SK-N-SH (cell line): ENCODE data around the gene BABAM2. TPM values are rescaled to one million over a fixed set of nuclear protein-coding genes. Genes with fewer than 3 reads are reported as not detected.

ENCODE experiments used
- CTCF ChIA-PET: fragments of 300-600, 350-600 bp; formaldehyde crosslinking; extraction: SDS; loops from one replicate; lab custom pipeline; 2021; lab: Yijun Ruan, JAX
- POLR2A ChIA-PET: fragments of 350-600 bp; sonication (Branson Sonifier 250); formaldehyde crosslinking; extraction: SDS; loops from one replicate; lab custom pipeline; 2020; ENCODE audit warnings: antibody characterized with exemption, inconsistent platforms; lab: Yijun Ruan, JAX
- DNase-seq: peaks from one replicate; pipeline ENCODE4 v3.0.0; 2012
- H2AFZ ChIP-seq: fragments of 200-600 bp; sonication (generic); 2 replicates; pipeline ENCODE4 v1.8.1; 2016; ENCODE audit warnings: antibody characterized with exemption, mild to moderate bottlenecking, low read depth
- H3F3A ChIP-seq: fragments of 200-600 bp; sonication (generic); replicated peaks from 2 replicates; pipeline ENCODE3; 2016; ENCODE audit warnings: antibody characterized with exemption, mild to moderate bottlenecking; ENCODE audit not compliant: insufficient read depth
- H3K27ac ChIP-seq, 2 experiments: fragments of 200-500 bp in 1 of 2; fragments of 200-600 bp in 1 of 2; sonication (Bioruptor generic) in 1 of 2; sonication (generic), shearing (Covaris generic) in 1 of 2; 2 replicates each; pipeline versions ENCODE4 v1.5.1 to v1.6.1; 2014 to 2016; ENCODE audit warnings: low read depth in 2 of 2, inconsistent platforms in 1 of 2, low read length in 1 of 2, mild to moderate bottlenecking in 1 of 2, mixed read lengths in 1 of 2
- H3K27me3 ChIP-seq: fragments of 200-600 bp; sonication (generic), shearing (Covaris generic); 2 replicates; pipeline ENCODE4 v1.6.1; 2016; ENCODE audit warnings: mixed run types; ENCODE audit not compliant: insufficient read depth
- H3K36me3 ChIP-seq, 2 experiments: fragments of 200-500 bp in 1 of 2; fragments of 200-600 bp in 1 of 2; sonication (Bioruptor generic) in 1 of 2; sonication (generic) in 1 of 2; replicated peaks in 1 of 2; 2 replicates each; pipeline versions ENCODE3 to v1.5.1; 2014 to 2016; ENCODE audit warnings: low read length in 1 of 2, mild to moderate bottlenecking in 1 of 2; ENCODE audit not compliant: insufficient read depth in 2 of 2, control insufficient read depth in 1 of 2
- H3K4me1 ChIP-seq, 2 experiments: fragments of 200-500 bp in 1 of 2; fragments of 200-600 bp in 1 of 2; sonication (Bioruptor generic) in 1 of 2; sonication (generic), shearing (Covaris generic) in 1 of 2; 2 replicates each; pipeline versions ENCODE4 v1.5.1 to v1.6.1; 2014 to 2016; ENCODE audit warnings: low read depth in 1 of 2, low read length in 1 of 2, mixed run types in 1 of 2; ENCODE audit not compliant: insufficient read depth in 2 of 2, control insufficient read depth in 1 of 2
- H3K4me2 ChIP-seq: fragments of 200-600 bp; sonication (generic), shearing (Covaris generic); 2 replicates; pipeline ENCODE4 v1.6.1; 2017; ENCODE audit warnings: mixed run types
- H3K4me3 ChIP-seq, 2 experiments: fragments of 200-500 bp in 1 of 2; fragments of 200-600 bp in 1 of 2; sonication (Bioruptor generic) in 1 of 2; sonication (generic), shearing (Covaris generic) in 1 of 2; 2 replicates each; pipeline versions ENCODE4 v1.5.1 to v1.8.1; 2014 to 2016; ENCODE audit warnings: low read depth in 2 of 2, inconsistent platforms in 1 of 2, low read length in 1 of 2, mild to moderate bottlenecking in 1 of 2, mixed read lengths in 1 of 2, moderate library complexity in 1 of 2
- H3K79me2 ChIP-seq: fragments of 200-600 bp; sonication (generic); 2 replicates; pipeline ENCODE4 v1.8.1; 2017; ENCODE audit warnings: mild to moderate bottlenecking; ENCODE audit not compliant: insufficient read depth
- H3K9ac ChIP-seq: fragments of 200-600 bp; sonication (generic); 2 replicates; pipeline ENCODE4 v1.6.1; 2017; ENCODE audit warnings: mixed run types
- H3K9me2 ChIP-seq: fragments of 200-600 bp; sonication (generic); 2 replicates; pipeline ENCODE4 v1.6.1; 2017; ENCODE audit warnings: mixed run types
- H3K9me3 ChIP-seq: fragments of 200-600 bp; sonication (generic); 2 replicates; pipeline ENCODE4 v1.6.1; 2017; ENCODE audit warnings: mixed run types, mild to moderate bottlenecking, moderate library complexity
- H4K20me1 ChIP-seq: fragments of 200-600 bp; sonication (generic); 2 replicates; pipeline ENCODE4 v1.6.1; 2017; ENCODE audit warnings: mild to moderate bottlenecking, mixed run types; ENCODE audit not compliant: insufficient read depth
- CHD2 ChIP-seq: fragments of 150-350 bp; IDR thresholded peaks from 2 replicates; pipeline ENCODE4 v1.6.1; 2018; ENCODE audit warnings: low read length; ENCODE audit not compliant: partially characterized antibody
- ELF1 ChIP-seq: IDR thresholded peaks from 2 replicates; pipeline ENCODE4 v1.4.0; 2012
- EP300 ChIP-seq, 2 experiments: IDR thresholded peaks; 2 replicates each; pipeline versions ENCODE4 v1.4.0 to v1.6.1; 2012; ENCODE audit warnings: borderline replicate concordance in 1 of 2, low read depth in 1 of 2, low read length in 1 of 2
- MEF2A ChIP-seq: IDR thresholded peaks from 2 replicates; pipeline ENCODE4 v1.4.0; 2012; ENCODE audit warnings: low read depth, borderline replicate concordance
- MXI1 ChIP-seq: IDR thresholded peaks from 2 replicates; pipeline ENCODE4 v1.6.1; 2012; ENCODE audit warnings: mild to moderate bottlenecking, low read depth, low read length, improper control_type of control experiment
- NFIC ChIP-seq: IDR thresholded peaks from 2 replicates; pipeline ENCODE4 v1.4.0; 2012; ENCODE audit warnings: borderline replicate concordance
- NRF1 ChIP-seq: IDR thresholded peaks from 2 replicates; pipeline ENCODE4 v1.6.1; 2012; ENCODE audit warnings: low read depth, mild to moderate bottlenecking, low read length
- POLR2AphosphoS5 ChIP-seq: IDR thresholded peaks from 2 replicates; pipeline ENCODE4 v1.6.1; 2012; ENCODE audit warnings: low read depth, low read length
- RAD21 ChIP-seq: IDR thresholded peaks from 2 replicates; pipeline ENCODE4 v1.6.1; 2012; ENCODE audit warnings: mild to moderate bottlenecking, low read length
- RCOR1 ChIP-seq: fragments of 150-350 bp; IDR thresholded peaks from 2 replicates; pipeline ENCODE4 v1.6.1; 2017; ENCODE audit warnings: antibody characterized with exemption, low read length
- RFX5 ChIP-seq: IDR thresholded peaks from 2 replicates; pipeline ENCODE4 v1.6.1; 2012; ENCODE audit warnings: mild to moderate bottlenecking, improper control_type of control experiment, low read length
- RXRA ChIP-seq: IDR thresholded peaks from 2 replicates; pipeline ENCODE4 v1.4.0; 2012; ENCODE audit warnings: low read depth, mild to moderate bottlenecking, borderline replicate concordance
- SIN3A ChIP-seq: IDR thresholded peaks from 2 replicates; pipeline ENCODE4 v1.6.1; 2012; ENCODE audit warnings: low read depth, mild to moderate bottlenecking, low read length, moderate library complexity, borderline replicate concordance
- SMC3 ChIP-seq: IDR thresholded peaks from 2 replicates; pipeline ENCODE4 v1.6.1; 2012; ENCODE audit warnings: low read depth, low read length, improper control_type of control experiment
- TAF1 ChIP-seq: IDR thresholded peaks from 2 replicates; pipeline ENCODE4 v1.6.1; 2012; ENCODE audit warnings: low read depth, mild to moderate bottlenecking, low read length, moderate library complexity, borderline replicate concordance
- WGBS: methylation state at CpG from one replicate; pipeline ENCODE4 v1.1.6; 2017; ENCODE audit warnings: low lambda C conversion rate; 5-methylcytosine and 5-hydroxymethylcytosine counted together
- polyA plus RNA-seq, 3 experiments: library from polyadenylated mRNA; depleted of rRNA; stranded (reverse); fragments of >200 nt; gene quantifications; 2 replicates each; pipeline ENCODE4 v1.2.3, GENCODE V29; 2012
- TF ChIP-seq, protein P1 (sequence below): fragments of 150-350 bp; IDR thresholded peaks from 2 replicates; pipeline ENCODE4 v1.6.1; 2016; ENCODE audit warnings: mild to moderate bottlenecking, low read depth, low read length
- TF ChIP-seq, protein P2 (sequence below): fragments of 150-350 bp; IDR thresholded peaks from 2 replicates; pipeline ENCODE4 v1.6.1; 2017; ENCODE audit warnings: antibody characterized with exemption, low read length, low read depth, borderline replicate concordance
- TF ChIP-seq, protein P3 (sequence below): IDR thresholded peaks from 2 replicates; pipeline ENCODE4 v1.4.0; 2012; ENCODE audit warnings: low read depth
- TF ChIP-seq, protein P4 (sequence below): IDR thresholded peaks from 2 replicates; pipeline ENCODE4 v1.6.1; 2012; ENCODE audit warnings: mild to moderate bottlenecking, low read depth, low read length, moderate library complexity

The BABAM2 gene
- polyA plus RNA-seq, 1 of the 3 experiments (the other 2 are of a cell fraction), result 34.0 TPM

DNA sequence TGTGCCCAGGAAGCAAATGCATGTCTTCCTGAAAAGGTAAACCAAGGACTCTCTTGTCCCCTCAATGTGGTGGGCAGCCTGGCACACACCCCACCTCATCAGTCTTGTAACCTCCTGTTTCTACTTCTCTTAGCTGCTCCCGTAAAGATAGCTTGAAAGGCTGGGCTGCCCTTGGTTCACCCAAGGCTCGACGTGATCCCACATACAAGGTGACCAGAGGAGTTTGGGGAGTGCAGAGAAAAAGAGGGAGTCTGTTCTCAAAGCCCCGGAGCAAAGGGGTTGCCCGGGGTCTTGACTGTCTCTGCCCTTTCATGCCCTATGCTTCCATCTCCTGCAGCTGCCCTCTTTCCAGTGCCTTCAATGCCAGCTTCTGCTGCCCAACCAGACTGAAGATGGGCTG lies 483.8 kb downstream of the BABAM2 start (continued):
- TF ChIP-seq, protein P1, sequence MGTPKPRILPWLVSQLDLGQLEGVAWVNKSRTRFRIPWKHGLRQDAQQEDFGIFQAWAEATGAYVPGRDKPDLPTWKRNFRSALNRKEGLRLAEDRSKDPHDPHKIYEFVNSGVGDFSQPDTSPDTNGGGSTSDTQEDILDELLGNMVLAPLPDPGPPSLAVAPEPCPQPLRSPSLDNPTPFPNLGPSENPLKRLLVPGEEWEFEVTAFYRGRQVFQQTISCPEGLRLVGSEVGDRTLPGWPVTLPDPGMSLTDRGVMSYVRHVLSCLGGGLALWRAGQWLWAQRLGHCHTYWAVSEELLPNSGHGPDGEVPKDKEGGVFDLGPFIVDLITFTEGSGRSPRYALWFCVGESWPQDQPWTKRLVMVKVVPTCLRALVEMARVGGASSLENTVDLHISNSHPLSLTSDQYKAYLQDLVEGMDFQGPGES, result no peak

DNA sequence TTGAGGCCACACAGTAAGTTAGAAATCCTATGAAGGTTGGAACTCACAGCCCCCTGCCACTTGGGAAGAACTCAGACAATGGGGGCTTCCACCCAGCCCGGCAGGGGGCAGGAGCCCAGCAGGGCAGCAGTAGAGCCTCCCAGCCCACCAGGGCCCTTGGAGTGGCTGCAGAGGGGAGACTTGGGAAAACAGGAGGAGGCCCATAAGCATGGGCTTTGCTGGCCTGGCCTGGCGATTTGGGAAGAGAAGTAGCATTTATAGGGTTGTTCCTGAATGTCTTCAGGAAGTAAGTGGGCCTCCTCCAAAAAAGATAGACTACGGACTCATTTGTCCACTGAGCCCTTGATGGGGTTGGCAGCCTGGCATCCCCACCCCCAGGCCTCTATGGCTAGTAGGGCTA lies 484.7 kb downstream of the BABAM2 start:
- Histone ChIP-seq H3K9ac (no peak overlapping the region), H2AFZ (no peak overlapping the region), H3K9me3 (no peaks in the 10 kb centered on the region), H3K4me2 (no peak overlapping the region), H3K36me3 (no peaks in the 10 kb centered on the region), H3K27me3 (no peaks in the 10 kb centered on the region), H3K4me3 (no peak overlapping the region), H3F3A (no peaks in the 10 kb centered on the region), H3K27ac (no peak overlapping the region)
- CTCF ChIA-PET, result no interaction called here
- POLR2A ChIA-PET, result interaction anchor here (0.6 kb wide), 1 partner anchor 15 kb away, joined by 3 read pairs; no protein-coding TSS in a partner anchor
- TF ChIP-seq, protein P1, result no peak
- no peak for TF ChIP-seq SIN3A
- TF ChIP-seq POLR2AphosphoS5, result no peak
- no peak for TF ChIP-seq RFX5
- no peak for TF ChIP-seq RCOR1
- TF ChIP-seq, protein P2, sequence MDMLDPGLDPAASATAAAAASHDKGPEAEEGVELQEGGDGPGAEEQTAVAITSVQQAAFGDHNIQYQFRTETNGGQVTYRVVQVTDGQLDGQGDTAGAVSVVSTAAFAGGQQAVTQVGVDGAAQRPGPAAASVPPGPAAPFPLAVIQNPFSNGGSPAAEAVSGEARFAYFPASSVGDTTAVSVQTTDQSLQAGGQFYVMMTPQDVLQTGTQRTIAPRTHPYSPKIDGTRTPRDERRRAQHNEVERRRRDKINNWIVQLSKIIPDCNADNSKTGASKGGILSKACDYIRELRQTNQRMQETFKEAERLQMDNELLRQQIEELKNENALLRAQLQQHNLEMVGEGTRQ, result no peak
- TF ChIP-seq RXRA, result no peak
- no peak for TF ChIP-seq RAD21
- TF ChIP-seq, protein P3, sequence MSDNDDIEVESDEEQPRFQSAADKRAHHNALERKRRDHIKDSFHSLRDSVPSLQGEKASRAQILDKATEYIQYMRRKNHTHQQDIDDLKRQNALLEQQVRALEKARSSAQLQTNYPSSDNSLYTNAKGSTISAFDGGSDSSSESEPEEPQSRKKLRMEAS, result no peak
- TF ChIP-seq ELF1, result no peak
- no peak for TF ChIP-seq TAF1
- TF ChIP-seq, protein P4, sequence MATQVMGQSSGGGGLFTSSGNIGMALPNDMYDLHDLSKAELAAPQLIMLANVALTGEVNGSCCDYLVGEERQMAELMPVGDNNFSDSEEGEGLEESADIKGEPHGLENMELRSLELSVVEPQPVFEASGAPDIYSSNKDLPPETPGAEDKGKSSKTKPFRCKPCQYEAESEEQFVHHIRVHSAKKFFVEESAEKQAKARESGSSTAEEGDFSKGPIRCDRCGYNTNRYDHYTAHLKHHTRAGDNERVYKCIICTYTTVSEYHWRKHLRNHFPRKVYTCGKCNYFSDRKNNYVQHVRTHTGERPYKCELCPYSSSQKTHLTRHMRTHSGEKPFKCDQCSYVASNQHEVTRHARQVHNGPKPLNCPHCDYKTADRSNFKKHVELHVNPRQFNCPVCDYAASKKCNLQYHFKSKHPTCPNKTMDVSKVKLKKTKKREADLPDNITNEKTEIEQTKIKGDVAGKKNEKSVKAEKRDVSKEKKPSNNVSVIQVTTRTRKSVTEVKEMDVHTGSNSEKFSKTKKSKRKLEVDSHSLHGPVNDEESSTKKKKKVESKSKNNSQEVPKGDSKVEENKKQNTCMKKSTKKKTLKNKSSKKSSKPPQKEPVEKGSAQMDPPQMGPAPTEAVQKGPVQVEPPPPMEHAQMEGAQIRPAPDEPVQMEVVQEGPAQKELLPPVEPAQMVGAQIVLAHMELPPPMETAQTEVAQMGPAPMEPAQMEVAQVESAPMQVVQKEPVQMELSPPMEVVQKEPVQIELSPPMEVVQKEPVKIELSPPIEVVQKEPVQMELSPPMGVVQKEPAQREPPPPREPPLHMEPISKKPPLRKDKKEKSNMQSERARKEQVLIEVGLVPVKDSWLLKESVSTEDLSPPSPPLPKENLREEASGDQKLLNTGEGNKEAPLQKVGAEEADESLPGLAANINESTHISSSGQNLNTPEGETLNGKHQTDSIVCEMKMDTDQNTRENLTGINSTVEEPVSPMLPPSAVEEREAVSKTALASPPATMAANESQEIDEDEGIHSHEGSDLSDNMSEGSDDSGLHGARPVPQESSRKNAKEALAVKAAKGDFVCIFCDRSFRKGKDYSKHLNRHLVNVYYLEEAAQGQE, result no peak
- no peak for TF ChIP-seq MXI1
- TF ChIP-seq CHD2, result no peak
- no peak for TF ChIP-seq SMC3
- TF ChIP-seq EP300 (IDR thresholded peaks at IDR 0.05; ENCODE audit: borderline replicate concordance in 1 of 2, low read depth in 1 of 2, low read length in 1 of 2), result no peak
- TF ChIP-seq MEF2A, result no peak
- TF ChIP-seq NRF1, result no peak
- TF ChIP-seq NFIC, result no peak
- TF ChIP-seq, all 33 proteins: peak for 0
- Histone ChIP-seq H3K9me2 (no peaks in the 10 kb centered on the region), H3K4me1 (no peaks in the 10 kb centered on the region; a peak in 1 of 4 replicates), H4K20me1 (no peaks in the 10 kb centered on the region), H3K79me2 (no peaks in the 10 kb centered on the region)
- DNase-seq, result no peak
- WGBS, result 96% methylated on average over 3 of the region's 3 CpGs
